Astrocyte of the cerebellum (primary cell): ENCODE data around the gene TTLL9.
A peak's percentile ranks its signal among the peaks of the same experiment; 100 is the strongest.

Source experiments
- DNase-seq: peaks from one replicate; pipeline ENCODE4 v3.0.0-alpha.2; 2011; ENCODE audit warnings: low read depth
- H3K4me3 ChIP-seq: 2 replicates; pipeline ENCODE4 v1.5.1; 2011; ENCODE audit warnings: mild to moderate bottlenecking, low read depth, low read length, moderate library complexity
- CTCF ChIP-seq: IDR thresholded peaks from 2 replicates; pipeline ENCODE4 v1.5.1; 2012; ENCODE audit warnings: low read length, low read depth, moderate library complexity, mild to moderate bottlenecking; ENCODE audit errors: missing control alignments
- in situ Hi-C: cut with HindIII; loops from 2 replicates; pipeline ENCODE4 v1.10.0; 2017; ENCODE audit warnings: low sequenced_read_pairs

TTLL9 gene

GRCh38 chr20:31837896-31838397, 32.5 kb upstream of the TTLL9 start:
- TF ChIP-seq CTCF = no peak
- no peak for DNase-seq
- no peak overlapping the region for H3K4me3 ChIP-seq
- in situ Hi-C loops = no loop called here

- in situ Hi-C loops = no loop called here
- no peak overlapping the region for H3K4me3 ChIP-seq
- TF ChIP-seq CTCF = no peak
- DNase-seq = no peak
These were observed 31.7 kb upstream of the TTLL9 start for GRCh38 chr20:31838646-31839292.

- in situ Hi-C loops = loop anchor here (10.0 kb wide), 1 partner anchor 245 kb away; no protein-coding TSS in a partner anchor
- no peak for DNase-seq
- no peak for TF ChIP-seq CTCF
- H3K4me3 ChIP-seq = no peak overlapping the region
These were observed 30.5 kb upstream of the TTLL9 start for GRCh38 chr20:31839782-31840487.

GRCh38 chr20:31840906-31841816, 29.3 kb upstream of the TTLL9 start:
- no peak overlapping the region for H3K4me3 ChIP-seq
- no peak for DNase-seq
- no peak for TF ChIP-seq CTCF
- in situ Hi-C loops = loop anchor here (10.0 kb wide), 1 partner anchor 244 kb away; no protein-coding TSS in a partner anchor

- no peak for TF ChIP-seq CTCF
- in situ Hi-C loops = loop anchor here (10.0 kb wide), 1 partner anchor 243 kb away; no protein-coding TSS in a partner anchor
- no peak overlapping the region for H3K4me3 ChIP-seq
- peak; percentile 53 for DNase-seq
These were observed 28.5 kb upstream of the TTLL9 start for GRCh38 chr20:31841928-31842327.

GRCh38 chr20:31842471-31843157, 27.8 kb upstream of the TTLL9 start:
- in situ Hi-C loops = loop anchor here (10.0 kb wide), 1 partner anchor 242 kb away; no protein-coding TSS in a partner anchor
- no peak for TF ChIP-seq CTCF
- peak; percentile 45 for DNase-seq
- no peak overlapping the region for H3K4me3 ChIP-seq
